ENCODE data around the gene TTYH2.

TTYH2 gene

DNA sequence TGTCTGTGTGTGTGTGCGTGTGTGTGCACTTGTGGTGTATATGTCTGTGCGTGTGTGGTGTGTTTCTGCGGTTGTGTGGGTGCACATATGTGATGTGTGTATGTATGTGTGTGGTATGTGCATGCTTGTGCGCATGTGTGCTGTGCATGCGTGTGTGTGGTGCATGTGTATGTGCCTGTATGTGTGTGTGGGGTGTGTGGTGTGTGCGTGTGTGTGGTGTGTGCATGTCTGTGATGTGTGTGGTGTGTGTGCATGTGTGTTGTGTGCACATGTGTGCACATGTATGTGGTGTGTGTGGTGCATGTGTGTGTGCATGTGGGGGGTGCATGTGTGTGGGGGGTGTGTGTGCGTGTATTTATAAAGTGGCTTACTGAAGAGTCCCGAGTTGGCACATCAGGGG lies 37.7 kb downstream of the TTYH2 start:
- no peak for DNase-seq (ENCODE audit: low read depth)
- TF ChIP-seq, protein P1, sequence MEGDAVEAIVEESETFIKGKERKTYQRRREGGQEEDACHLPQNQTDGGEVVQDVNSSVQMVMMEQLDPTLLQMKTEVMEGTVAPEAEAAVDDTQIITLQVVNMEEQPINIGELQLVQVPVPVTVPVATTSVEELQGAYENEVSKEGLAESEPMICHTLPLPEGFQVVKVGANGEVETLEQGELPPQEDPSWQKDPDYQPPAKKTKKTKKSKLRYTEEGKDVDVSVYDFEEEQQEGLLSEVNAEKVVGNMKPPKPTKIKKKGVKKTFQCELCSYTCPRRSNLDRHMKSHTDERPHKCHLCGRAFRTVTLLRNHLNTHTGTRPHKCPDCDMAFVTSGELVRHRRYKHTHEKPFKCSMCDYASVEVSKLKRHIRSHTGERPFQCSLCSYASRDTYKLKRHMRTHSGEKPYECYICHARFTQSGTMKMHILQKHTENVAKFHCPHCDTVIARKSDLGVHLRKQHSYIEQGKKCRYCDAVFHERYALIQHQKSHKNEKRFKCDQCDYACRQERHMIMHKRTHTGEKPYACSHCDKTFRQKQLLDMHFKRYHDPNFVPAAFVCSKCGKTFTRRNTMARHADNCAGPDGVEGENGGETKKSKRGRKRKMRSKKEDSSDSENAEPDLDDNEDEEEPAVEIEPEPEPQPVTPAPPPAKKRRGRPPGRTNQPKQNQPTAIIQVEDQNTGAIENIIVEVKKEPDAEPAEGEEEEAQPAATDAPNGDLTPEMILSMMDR (conservative IDR thresholded peaks at IDR 0.05; ENCODE audit: low read length), result no peak
- H3K4me3 ChIP-seq (ENCODE audit: low read length), result no peak overlapping the region

- DNase-seq (ENCODE audit: low read depth), result no peak
- no peak overlapping the region for H3K4me3 ChIP-seq (ENCODE audit: low read length)
- TF ChIP-seq, protein P1 (conservative IDR thresholded peaks at IDR 0.05; ENCODE audit: low read length), result no peak
Observed at GRCh38 chr17:74251569-74251968, 38.2 kb downstream of the TTYH2 start.

GRCh38 chr17:74252211-74252610 lies 38.8 kb downstream of the TTYH2 start:
- DNase-seq (ENCODE audit: low read depth), result no peak
- H3K4me3 ChIP-seq (ENCODE audit: low read length), result no peak overlapping the region
- TF ChIP-seq, protein P1 (conservative IDR thresholded peaks at IDR 0.05; ENCODE audit: low read length), result no peak

GRCh38 chr17:74253036-74253435 lies 39.7 kb downstream of the TTYH2 start:
- TF ChIP-seq, protein P1 (conservative IDR thresholded peaks at IDR 0.05; ENCODE audit: low read length), result no peak
- DNase-seq (ENCODE audit: low read depth), result no peak
- no peak overlapping the region for H3K4me3 ChIP-seq (ENCODE audit: low read length)

GRCh38 chr17:74257311-74257710 lies 43.9 kb downstream of the TTYH2 start:
- H3K4me3 ChIP-seq (ENCODE audit: low read length), result no peak overlapping the region
- TF ChIP-seq, protein P1 (conservative IDR thresholded peaks at IDR 0.05; ENCODE audit: low read length), result no peak
- DNase-seq (ENCODE audit: low read depth), result no peak

GRCh38 chr17:74259667-74260524 lies 46.5 kb downstream of the TTYH2 start:
- H3K4me3 ChIP-seq (ENCODE audit: low read length), result no peak overlapping the region
- DNase-seq (ENCODE audit: low read depth), result no peak
- TF ChIP-seq, protein P1 (conservative IDR thresholded peaks at IDR 0.05; ENCODE audit: low read length), result no peak

DNA sequence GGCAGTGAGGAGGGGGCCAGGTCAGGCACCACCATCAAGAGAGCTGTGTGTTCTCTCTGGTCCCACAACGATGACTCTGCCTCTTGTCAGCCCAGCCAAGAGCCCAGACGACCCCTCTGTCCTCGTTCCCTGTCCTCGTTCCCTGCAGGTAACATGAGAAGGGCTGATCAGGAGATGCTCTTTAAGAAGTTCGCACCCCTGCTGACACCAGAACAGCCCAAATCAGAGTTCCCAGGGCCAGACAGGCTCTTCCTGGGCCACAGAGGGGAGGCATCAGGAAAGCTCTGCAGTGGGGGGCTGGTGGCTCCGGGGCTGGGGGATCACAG lies 47.1 kb downstream of the TTYH2 start:
- TF ChIP-seq, protein P1 (conservative IDR thresholded peaks at IDR 0.05; ENCODE audit: low read length), result no peak
- no peak for DNase-seq (ENCODE audit: low read depth)
- no peak overlapping the region for H3K4me3 ChIP-seq (ENCODE audit: low read length)

Data from AG10803 (cell line).